IPS-20b (cell line): ENCODE results near the gene ZIC4.

Experiments used
- H3K27ac ChIP-seq: one replicate; pipeline ENCODE4 v1.5.1; 2013; ENCODE audit warnings: low read length
- H3K27me3 ChIP-seq: 2 replicates; pipeline ENCODE4 v1.6.1; 2013; ENCODE audit warnings: mild to moderate bottlenecking, low read length, inconsistent platforms; ENCODE audit not compliant: insufficient read depth
- H3K36me3 ChIP-seq: 2 replicates; pipeline ENCODE4 v1.6.1; 2013; ENCODE audit warnings: low read depth, mild to moderate bottlenecking, inconsistent platforms, low read length, moderate library complexity; ENCODE audit not compliant: insufficient read depth
- H3K4me1 ChIP-seq: 2 replicates; pipeline ENCODE4 v1.6.1; 2013; ENCODE audit warnings: mild to moderate bottlenecking, control low read depth, inconsistent platforms, low read length, moderate library complexity; ENCODE audit not compliant: insufficient read depth
- H3K4me3 ChIP-seq: 2 replicates; pipeline ENCODE4 v1.5.1; 2013; ENCODE audit warnings: mild to moderate bottlenecking, low read length, inconsistent platforms
- H3K9ac ChIP-seq: 2 replicates; pipeline ENCODE4 v1.6.1; 2013; ENCODE audit warnings: low read depth, mild to moderate bottlenecking, inconsistent platforms, low read length, moderate library complexity
- H3K9me3 ChIP-seq: 2 replicates; pipeline ENCODE4 v1.6.1; 2013; ENCODE audit warnings: mild to moderate bottlenecking, low read depth, low read length, inconsistent platforms; ENCODE audit not compliant: insufficient read depth

Gene ZIC4

DNA sequence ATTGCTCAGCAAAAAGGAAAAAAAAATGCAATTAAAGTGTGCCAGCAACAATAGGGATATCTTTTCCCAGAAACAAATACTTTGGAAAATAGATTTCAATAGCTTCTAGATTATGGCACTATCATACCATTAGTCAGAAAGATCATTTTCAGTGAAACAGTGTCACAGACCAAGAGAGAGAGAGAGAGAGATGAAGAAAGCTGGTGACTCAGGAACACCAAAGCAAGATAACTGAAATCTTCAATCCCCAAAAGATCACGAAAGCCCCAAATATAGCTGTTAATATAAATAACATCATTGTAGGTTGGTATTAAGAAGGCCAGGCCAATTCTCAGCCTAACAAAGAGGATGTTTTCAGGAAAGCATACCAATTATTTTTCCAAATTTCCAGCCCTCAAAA, 57.4 kb downstream of the ZIC4 start:
- Histone ChIP-seq H3K36me3 (no peaks in the 10 kb centered on the region), H3K4me1 (no peaks in the 10 kb centered on the region; the same call in 1 of the 2 replicates), H3K27me3 (peaks cover 18% of the 10 kb centered on the region), H3K4me3 (no peak overlapping the region), H3K9me3 (no peaks in the 10 kb centered on the region), H3K9ac (no peak overlapping the region), H3K27ac (no peak overlapping the region)

DNA sequence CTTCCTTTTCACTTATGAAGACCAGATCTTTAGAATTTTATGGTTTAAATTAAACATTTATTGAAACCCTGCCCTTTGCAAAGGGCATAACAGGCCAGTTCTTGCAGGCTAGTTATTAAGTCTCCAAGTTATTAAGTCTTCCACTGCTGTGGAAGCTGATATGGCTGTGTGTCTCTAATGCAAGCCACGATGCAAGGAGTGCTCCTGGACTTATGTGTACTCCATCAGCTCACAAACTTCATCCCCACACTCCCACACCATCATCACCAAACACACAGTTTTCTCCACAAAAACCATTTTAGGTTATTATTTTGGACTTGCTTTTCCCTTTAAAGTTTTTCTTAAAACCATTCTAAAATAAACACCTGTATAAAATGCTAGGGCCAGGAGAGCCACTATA, 62.4 kb downstream of the ZIC4 start:
- Histone ChIP-seq H3K27ac (no peak overlapping the region), H3K36me3 (no peaks in the 10 kb centered on the region), H3K4me3 (no peak overlapping the region), H3K27me3 (no peaks in the 10 kb centered on the region), H3K9ac (no peak overlapping the region), H3K9me3 (no peaks in the 10 kb centered on the region), H3K4me1 (peaks cover 19% of the 10 kb centered on the region)

GRCh38 chr3:147341727-147342126, 64.6 kb downstream of the ZIC4 start:
- Histone ChIP-seq H3K9me3 (no peaks in the 10 kb centered on the region), H3K4me1 (peaks cover 19% of the 10 kb centered on the region), H3K27ac (peak overlapping the region; percentile 88), H3K27me3 (no peaks in the 10 kb centered on the region), H3K9ac (peak overlapping the region; percentile 56; the same call in 1 of the 2 replicates), H3K4me3 (no peak overlapping the region), H3K36me3 (no peaks in the 10 kb centered on the region)

- Histone ChIP-seq H3K4me3 (no peak overlapping the region), H3K27ac (no peak overlapping the region), H3K9me3 (no peaks in the 10 kb centered on the region), H3K36me3 (no peaks in the 10 kb centered on the region), H3K4me1 (peaks cover 14% of the 10 kb centered on the region), H3K27me3 (no peaks in the 10 kb centered on the region), H3K9ac (no peak overlapping the region)
Measured at GRCh38 chr3:147336543-147337278, 69.6 kb downstream of the ZIC4 start.
